ENCODE measurements around the gene DPYD. TPM values are rescaled to one million over a fixed set of nuclear protein-coding genes. Genes with fewer than 3 reads are reported as not detected.

Gene DPYD
- polyA plus RNA-seq, 2 donors = 6.7 to 10.0 TPM

DNA sequence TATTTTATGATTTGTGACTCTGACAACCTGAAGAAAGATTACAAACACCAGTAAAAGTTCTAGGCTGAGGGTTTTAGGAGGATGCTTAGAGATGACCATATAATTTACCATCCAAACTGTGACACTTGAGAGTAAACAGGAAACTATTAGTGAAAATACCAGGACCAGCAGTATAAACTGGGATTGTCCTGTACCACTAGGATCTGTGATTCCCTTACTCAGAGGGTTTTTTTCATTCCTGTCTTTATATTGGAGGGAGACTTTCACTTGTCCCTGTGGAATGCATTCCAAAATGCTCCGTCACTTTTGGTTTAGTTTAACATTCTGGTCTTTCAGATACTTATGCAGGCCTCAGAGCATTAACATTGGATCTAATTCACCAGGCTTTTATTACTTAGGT lies 716.4 kb downstream of the DPYD start:
- Histone ChIP-seq H3K4me1 (ENCODE audit: control insufficient read depth in 2 of 2, insufficient read depth in 2 of 2, low read length in 1 of 2) (peaks cover 0 to 2% of the 10 kb centered on the region in 2 donors), H3K9me3 (ENCODE audit: control insufficient read depth in 2 of 2, insufficient read depth in 1 of 2, low read depth in 1 of 2, low read length in 1 of 2) (no peaks in the 10 kb centered on the region), H3K27me3 (ENCODE audit: control insufficient read depth in 1 of 2, insufficient read depth in 2 of 2, low read length in 2 of 2) (no peaks in the 10 kb centered on the region), H3K27ac (ENCODE audit: low read depth in 2 of 2, low read length in 1 of 2) (no peak overlapping the region), H3K36me3 (ENCODE audit: control insufficient read depth in 2 of 2, insufficient read depth in 2 of 2, low read length in 1 of 2) (no peaks in the 10 kb centered on the region), H3K4me3 (ENCODE audit: low read depth in 1 of 2, low read length in 2 of 2) (no peak overlapping the region)
- whole genome bisulfite sequencing, 2 donors = 72 to 85% methylated on average over 1 of the region's 1 CpG

DNA sequence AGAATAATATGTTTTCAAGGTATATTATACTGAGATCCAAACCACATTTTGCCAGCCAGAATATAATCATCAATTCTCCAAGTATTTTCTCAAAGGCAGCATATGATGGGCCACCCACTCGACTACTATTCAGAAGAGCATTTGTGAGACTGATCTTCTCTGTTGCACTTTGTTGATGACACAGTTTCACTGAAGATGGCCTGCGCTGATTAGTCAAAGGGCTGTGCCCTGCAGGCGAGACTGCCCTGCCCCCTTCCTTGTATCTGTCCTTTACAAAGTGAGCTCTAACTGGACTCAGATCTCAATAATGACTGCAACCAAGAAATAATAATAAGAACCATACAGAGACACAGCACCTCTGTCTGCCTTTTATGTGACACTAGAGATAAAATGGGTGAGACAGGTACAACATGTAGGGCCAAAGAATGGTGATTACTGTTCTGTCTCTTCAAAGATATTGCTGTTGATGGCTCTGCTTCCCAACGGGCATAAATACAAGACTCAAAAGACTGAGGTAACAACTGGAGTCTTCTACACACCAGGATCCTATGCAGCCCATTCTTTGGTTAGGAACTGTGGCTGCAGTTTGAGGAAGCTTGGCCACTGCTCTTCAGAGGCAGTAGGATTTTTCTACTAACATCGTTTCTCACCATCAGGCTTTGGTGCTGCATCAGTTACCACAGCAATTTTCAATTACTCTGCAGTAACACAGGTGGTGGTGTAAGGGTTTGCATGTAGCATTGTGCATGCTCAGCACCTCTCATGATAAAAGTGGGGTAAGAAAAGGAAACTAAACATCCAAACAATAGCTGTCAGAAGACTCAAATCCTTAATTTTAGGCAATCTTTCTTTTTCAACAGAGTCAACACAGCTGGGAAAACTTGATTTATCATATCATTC lies 718.1 kb downstream of the DPYD start:
- Histone ChIP-seq H3K4me3 (ENCODE audit: low read depth in 1 of 2, low read length in 2 of 2) (no peak overlapping the region), H3K36me3 (ENCODE audit: control insufficient read depth in 2 of 2, insufficient read depth in 2 of 2, low read length in 1 of 2) (no peaks in the 10 kb centered on the region), H3K4me1 (ENCODE audit: control insufficient read depth in 2 of 2, insufficient read depth in 2 of 2, low read length in 1 of 2) (peaks cover 0 to 2% of the 10 kb centered on the region in 2 donors), H3K27ac (ENCODE audit: low read depth in 2 of 2, low read length in 1 of 2) (no peak overlapping the region), H3K9me3 (ENCODE audit: control insufficient read depth in 2 of 2, insufficient read depth in 1 of 2, low read depth in 1 of 2, low read length in 1 of 2) (no peaks in the 10 kb centered on the region), H3K27me3 (ENCODE audit: control insufficient read depth in 1 of 2, insufficient read depth in 2 of 2, low read length in 2 of 2) (no peaks in the 10 kb centered on the region)
- 80 to 82% methylated on average over 5 of the region's 5 CpGs for WGBS, 2 donors

DNA sequence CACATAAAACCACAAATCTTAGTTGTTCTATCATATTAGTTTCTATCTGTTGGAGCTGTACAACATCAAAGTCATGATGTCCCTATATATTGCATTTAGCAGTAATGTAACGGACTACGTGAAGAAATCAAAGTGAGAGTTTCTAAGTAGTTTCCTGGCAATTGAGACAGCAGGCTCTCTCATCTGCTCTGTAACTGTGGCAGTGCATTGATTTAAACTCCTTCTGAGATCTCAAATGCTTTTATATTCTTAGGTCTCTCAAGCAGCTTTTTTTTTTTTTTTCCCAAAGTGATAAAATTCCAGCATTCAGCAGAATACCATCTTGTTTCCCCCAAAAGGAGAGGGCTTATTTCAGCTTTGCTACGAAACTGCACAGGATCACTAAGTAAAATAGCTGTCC lies 719.2 kb downstream of the DPYD start:
- no peaks in the 10 kb centered on the region for H3K27me3 ChIP-seq (ENCODE audit: control insufficient read depth in 1 of 2, insufficient read depth in 2 of 2, low read length in 2 of 2)
- H3K9me3 ChIP-seq (ENCODE audit: control insufficient read depth in 2 of 2, insufficient read depth in 1 of 2, low read depth in 1 of 2, low read length in 1 of 2) = no peaks in the 10 kb centered on the region
- H3K4me1 ChIP-seq (ENCODE audit: control insufficient read depth in 2 of 2, insufficient read depth in 2 of 2, low read length in 1 of 2) = peaks cover 0 to 2% of the 10 kb centered on the region in 2 donors
- H3K4me3 ChIP-seq (ENCODE audit: low read depth in 1 of 2, low read length in 2 of 2) = no peak overlapping the region
- 91 to 94% methylated on average over 3 of the region's 3 CpGs for WGBS, 2 donors
- H3K27ac ChIP-seq (ENCODE audit: low read depth in 2 of 2, low read length in 1 of 2) = no peak overlapping the region
- H3K36me3 ChIP-seq (ENCODE audit: control insufficient read depth in 2 of 2, insufficient read depth in 2 of 2, low read length in 1 of 2) = no peaks in the 10 kb centered on the region

DNA sequence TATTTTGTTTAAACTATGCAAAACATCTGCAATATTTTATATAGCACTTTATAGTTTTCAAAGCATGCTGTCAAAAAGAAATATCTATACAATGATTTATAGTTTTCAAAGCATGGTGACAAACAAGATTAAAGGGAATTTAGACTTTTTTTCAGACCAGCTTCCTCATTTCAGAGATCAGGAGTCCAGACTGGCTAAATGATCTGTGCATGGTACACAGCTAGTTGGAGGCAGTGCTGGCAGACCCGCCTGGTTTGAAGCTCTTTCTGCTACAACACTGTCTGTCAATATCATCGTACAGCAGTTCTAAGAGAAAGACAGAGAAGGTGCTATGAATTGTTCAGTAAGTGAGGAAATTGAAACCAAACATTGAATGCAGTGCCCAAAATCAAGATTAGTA lies 720.2 kb downstream of the DPYD start:
- H3K27ac ChIP-seq (ENCODE audit: low read depth in 2 of 2, low read length in 1 of 2) = no peak overlapping the region
- no peak overlapping the region for H3K4me3 ChIP-seq (ENCODE audit: low read depth in 1 of 2, low read length in 2 of 2)
- 70 to 74% methylated on average over 2 of the region's 2 CpGs for WGBS, 2 donors
- H3K4me1 ChIP-seq (ENCODE audit: control insufficient read depth in 2 of 2, insufficient read depth in 2 of 2, low read length in 1 of 2) = peaks cover 0 to 2% of the 10 kb centered on the region in 2 donors
- H3K9me3 ChIP-seq (ENCODE audit: control insufficient read depth in 2 of 2, insufficient read depth in 1 of 2, low read depth in 1 of 2, low read length in 1 of 2) = no peaks in the 10 kb centered on the region
- no peaks in the 10 kb centered on the region for H3K27me3 ChIP-seq (ENCODE audit: control insufficient read depth in 1 of 2, insufficient read depth in 2 of 2, low read length in 2 of 2)
- no peaks in the 10 kb centered on the region for H3K36me3 ChIP-seq (ENCODE audit: control insufficient read depth in 2 of 2, insufficient read depth in 2 of 2, low read length in 1 of 2)

DNA sequence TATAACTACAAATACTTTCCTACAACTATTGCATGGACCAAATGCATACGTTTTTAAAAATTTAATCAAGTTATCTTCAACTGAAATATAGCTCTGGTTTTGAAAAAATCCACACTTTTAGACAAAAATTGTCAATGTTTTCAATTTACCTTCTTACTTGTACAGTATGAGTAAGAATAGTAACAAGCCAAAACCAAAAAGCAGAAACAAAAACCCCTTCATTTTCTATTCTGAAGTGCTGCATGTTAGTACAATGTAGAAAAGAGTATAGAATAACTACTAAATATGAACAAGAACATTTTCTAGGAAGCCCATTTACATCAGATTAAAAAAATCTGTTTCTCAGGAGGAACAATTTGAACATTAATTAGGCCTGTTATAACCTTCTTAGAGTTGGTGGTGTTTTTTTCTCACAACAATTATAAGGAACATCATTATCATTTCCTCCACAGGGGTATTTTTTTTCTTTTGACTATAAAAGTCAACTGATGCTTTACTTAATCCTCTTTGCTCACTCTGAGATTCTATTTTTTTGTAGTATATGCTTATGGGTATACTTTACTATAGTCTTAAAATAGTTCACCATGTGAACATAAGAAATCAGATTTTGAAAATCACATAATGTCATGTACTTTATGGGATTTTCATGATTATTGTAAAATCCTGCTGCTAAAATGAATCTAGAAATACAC lies 723.9 kb downstream of the DPYD start:
- Histone ChIP-seq H3K27ac (ENCODE audit: low read depth in 2 of 2, low read length in 1 of 2) (no peak overlapping the region), H3K4me3 (ENCODE audit: low read depth in 1 of 2, low read length in 2 of 2) (no peak overlapping the region), H3K4me1 (ENCODE audit: control insufficient read depth in 2 of 2, insufficient read depth in 2 of 2, low read length in 1 of 2) (no peaks in the 10 kb centered on the region), H3K27me3 (ENCODE audit: control insufficient read depth in 1 of 2, insufficient read depth in 2 of 2, low read length in 2 of 2) (no peaks in the 10 kb centered on the region), H3K9me3 (ENCODE audit: control insufficient read depth in 2 of 2, insufficient read depth in 1 of 2, low read depth in 1 of 2, low read length in 1 of 2) (no peaks in the 10 kb centered on the region), H3K36me3 (ENCODE audit: control insufficient read depth in 2 of 2, insufficient read depth in 2 of 2, low read length in 1 of 2) (no peaks in the 10 kb centered on the region)
- WGBS, 2 donors = 78 to 88% methylated on average over 1 of the region's 1 CpG

DNA sequence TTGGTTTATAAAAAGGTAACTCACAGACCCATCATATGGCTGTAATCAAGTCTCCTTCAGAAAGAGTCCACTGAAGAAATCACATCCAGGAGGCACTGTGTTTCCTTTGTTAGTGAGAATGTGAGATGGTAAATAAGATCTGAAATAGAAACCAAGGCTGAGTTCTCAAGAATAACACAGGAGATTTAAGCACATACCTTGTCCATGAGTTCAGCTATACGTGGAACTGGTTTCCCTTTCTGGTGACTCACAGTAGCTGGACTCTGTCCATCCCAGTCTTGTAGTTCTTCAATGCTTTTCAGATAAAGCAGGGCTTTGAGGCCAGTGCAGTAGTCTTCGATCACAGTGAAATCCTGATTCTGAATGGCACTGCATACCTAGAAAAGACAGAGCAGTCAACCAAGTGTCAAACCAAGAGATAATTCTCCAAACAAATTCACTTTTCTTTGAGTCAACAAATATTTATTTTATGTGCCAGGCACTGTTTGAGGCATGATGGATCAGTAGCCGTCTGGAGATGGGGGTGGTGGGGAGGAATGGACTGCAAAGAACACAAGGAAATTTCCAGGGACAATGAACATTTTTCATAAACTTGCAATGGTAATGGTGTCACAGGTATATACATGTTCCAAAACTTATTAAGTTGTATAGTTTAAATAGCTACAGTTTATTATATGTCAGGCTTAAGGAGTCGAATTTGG lies 727.8 kb downstream of the DPYD start:
- H3K4me1 ChIP-seq (ENCODE audit: control insufficient read depth in 2 of 2, insufficient read depth in 2 of 2, low read length in 1 of 2) = no peaks in the 10 kb centered on the region
- no peaks in the 10 kb centered on the region for H3K9me3 ChIP-seq (ENCODE audit: control insufficient read depth in 2 of 2, insufficient read depth in 1 of 2, low read depth in 1 of 2, low read length in 1 of 2)
- H3K27me3 ChIP-seq (ENCODE audit: control insufficient read depth in 1 of 2, insufficient read depth in 2 of 2, low read length in 2 of 2) = no peaks in the 10 kb centered on the region
- no peak overlapping the region for H3K4me3 ChIP-seq (ENCODE audit: low read depth in 1 of 2, low read length in 2 of 2)
- H3K27ac ChIP-seq (ENCODE audit: low read depth in 2 of 2, low read length in 1 of 2) = no peak overlapping the region
- H3K36me3 ChIP-seq (ENCODE audit: control insufficient read depth in 2 of 2, insufficient read depth in 2 of 2, low read length in 1 of 2) = no peaks in the 10 kb centered on the region
- 51 to 62% methylated on average over 4 of the region's 4 CpGs for WGBS, 2 donors

DNA sequence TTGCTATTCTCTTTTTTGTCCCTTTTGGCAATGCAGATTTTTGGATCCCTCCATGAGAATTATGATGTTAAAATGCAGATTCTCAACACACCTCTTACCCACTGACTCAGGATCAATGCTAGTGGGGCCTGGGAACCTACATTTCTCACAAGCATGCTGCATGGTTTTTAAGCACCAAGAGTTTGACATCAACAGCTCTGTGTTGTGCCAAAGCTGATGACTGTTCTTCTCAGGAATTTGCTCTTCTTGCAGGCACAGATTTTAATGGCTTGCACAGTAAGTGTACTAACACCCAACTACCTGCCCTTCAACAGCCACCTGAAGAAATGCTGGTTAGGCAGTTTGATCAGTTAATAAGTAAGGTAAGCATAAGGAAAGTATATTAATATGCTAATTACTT lies 730.5 kb downstream of the DPYD start:
- Histone ChIP-seq H3K4me1 (ENCODE audit: control insufficient read depth in 2 of 2, insufficient read depth in 2 of 2, low read length in 1 of 2) (no peaks in the 10 kb centered on the region), H3K36me3 (ENCODE audit: control insufficient read depth in 2 of 2, insufficient read depth in 2 of 2, low read length in 1 of 2) (no peaks in the 10 kb centered on the region), H3K4me3 (ENCODE audit: low read depth in 1 of 2, low read length in 2 of 2) (no peak overlapping the region), H3K9me3 (ENCODE audit: control insufficient read depth in 2 of 2, insufficient read depth in 1 of 2, low read depth in 1 of 2, low read length in 1 of 2) (no peaks in the 10 kb centered on the region), H3K27me3 (ENCODE audit: control insufficient read depth in 1 of 2, insufficient read depth in 2 of 2, low read length in 2 of 2) (no peaks in the 10 kb centered on the region), H3K27ac (ENCODE audit: low read depth in 2 of 2, low read length in 1 of 2) (no peak overlapping the region)

DNA sequence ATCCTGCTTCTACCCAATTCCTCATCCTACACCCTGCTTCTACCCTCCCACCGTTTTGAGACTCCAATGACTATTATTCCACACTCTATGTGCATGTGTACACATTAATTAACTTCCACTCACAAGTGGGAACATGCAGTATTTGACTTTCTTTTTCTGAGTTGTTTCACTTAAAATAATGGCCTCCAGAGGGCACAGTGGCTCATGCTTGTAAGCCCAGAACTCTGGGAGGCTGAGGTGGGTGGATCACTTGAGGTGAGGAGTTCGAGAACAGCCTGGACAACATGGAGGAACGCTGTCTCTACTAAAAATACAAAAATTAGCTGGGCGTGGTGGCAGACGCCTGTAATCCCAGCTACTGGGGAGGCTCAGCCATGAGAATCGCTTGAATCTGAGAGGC lies 734.5 kb downstream of the DPYD start:
- H3K27ac ChIP-seq (ENCODE audit: low read depth in 2 of 2, low read length in 1 of 2) = no peak overlapping the region
- H3K27me3 ChIP-seq (ENCODE audit: control insufficient read depth in 1 of 2, insufficient read depth in 2 of 2, low read length in 2 of 2) = no peaks in the 10 kb centered on the region
- no peaks in the 10 kb centered on the region for H3K4me1 ChIP-seq (ENCODE audit: control insufficient read depth in 2 of 2, insufficient read depth in 2 of 2, low read length in 1 of 2)
- H3K4me3 ChIP-seq (ENCODE audit: low read depth in 1 of 2, low read length in 2 of 2) = no peak overlapping the region
- WGBS, 2 donors = 79 to 80% methylated on average over 6 of the region's 6 CpGs
- H3K9me3 ChIP-seq (ENCODE audit: control insufficient read depth in 2 of 2, insufficient read depth in 1 of 2, low read depth in 1 of 2, low read length in 1 of 2) = no peaks in the 10 kb centered on the region
- H3K36me3 ChIP-seq (ENCODE audit: control insufficient read depth in 2 of 2, insufficient read depth in 2 of 2, low read length in 1 of 2) = no peaks in the 10 kb centered on the region

DNA sequence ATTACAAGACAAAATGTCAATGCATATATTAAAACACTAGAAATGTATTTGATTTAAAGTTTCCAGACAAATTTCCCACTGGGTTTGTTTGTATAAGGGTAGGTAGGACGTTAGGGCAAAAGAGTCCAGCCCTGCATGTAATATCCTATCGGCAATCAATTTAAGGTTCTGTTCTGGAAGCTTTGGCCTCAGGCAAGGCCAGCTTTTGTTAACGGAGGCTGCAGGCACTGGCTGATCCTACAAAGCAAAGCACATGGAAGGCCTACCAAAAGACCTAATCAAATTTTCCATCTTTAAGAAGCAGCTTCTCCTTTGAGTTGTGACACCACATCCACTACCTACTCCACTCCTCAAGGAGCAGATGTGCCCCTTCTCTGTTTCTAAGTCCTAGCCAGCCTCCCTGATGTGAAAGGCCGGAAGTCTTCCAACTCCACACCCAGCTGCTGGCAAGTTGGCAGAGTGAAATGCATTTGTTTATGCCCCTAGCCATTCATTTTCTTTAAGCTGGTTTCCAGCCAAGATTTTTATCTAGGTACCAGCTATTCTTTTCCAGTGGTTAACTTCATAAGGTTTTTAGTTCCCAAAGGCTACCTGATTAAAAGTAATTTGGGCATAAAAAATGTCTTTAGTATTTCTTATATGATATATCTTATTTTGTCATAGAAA lies 746.7 kb downstream of the DPYD start:
- peaks cover 0 to 3% of the 10 kb centered on the region in 2 donors for H3K4me1 ChIP-seq (ENCODE audit: control insufficient read depth in 2 of 2, insufficient read depth in 2 of 2, low read length in 1 of 2)
- H3K36me3 ChIP-seq (ENCODE audit: control insufficient read depth in 2 of 2, insufficient read depth in 2 of 2, low read length in 1 of 2) = no peaks in the 10 kb centered on the region
- no peak overlapping the region for H3K4me3 ChIP-seq (ENCODE audit: low read depth in 1 of 2, low read length in 2 of 2)
- no peaks in the 10 kb centered on the region for H3K9me3 ChIP-seq (ENCODE audit: control insufficient read depth in 2 of 2, insufficient read depth in 1 of 2, low read depth in 1 of 2, low read length in 1 of 2)
- 43 to 63% methylated on average over 4 of the region's 4 CpGs for WGBS, 2 donors
- H3K27me3 ChIP-seq (ENCODE audit: control insufficient read depth in 1 of 2, insufficient read depth in 2 of 2, low read length in 2 of 2) = no peaks in the 10 kb centered on the region
- no peak overlapping the region for H3K27ac ChIP-seq (ENCODE audit: low read depth in 2 of 2, low read length in 1 of 2)
